ENCODE results near the gene FKBP11.

The FKBP11 gene

DNA sequence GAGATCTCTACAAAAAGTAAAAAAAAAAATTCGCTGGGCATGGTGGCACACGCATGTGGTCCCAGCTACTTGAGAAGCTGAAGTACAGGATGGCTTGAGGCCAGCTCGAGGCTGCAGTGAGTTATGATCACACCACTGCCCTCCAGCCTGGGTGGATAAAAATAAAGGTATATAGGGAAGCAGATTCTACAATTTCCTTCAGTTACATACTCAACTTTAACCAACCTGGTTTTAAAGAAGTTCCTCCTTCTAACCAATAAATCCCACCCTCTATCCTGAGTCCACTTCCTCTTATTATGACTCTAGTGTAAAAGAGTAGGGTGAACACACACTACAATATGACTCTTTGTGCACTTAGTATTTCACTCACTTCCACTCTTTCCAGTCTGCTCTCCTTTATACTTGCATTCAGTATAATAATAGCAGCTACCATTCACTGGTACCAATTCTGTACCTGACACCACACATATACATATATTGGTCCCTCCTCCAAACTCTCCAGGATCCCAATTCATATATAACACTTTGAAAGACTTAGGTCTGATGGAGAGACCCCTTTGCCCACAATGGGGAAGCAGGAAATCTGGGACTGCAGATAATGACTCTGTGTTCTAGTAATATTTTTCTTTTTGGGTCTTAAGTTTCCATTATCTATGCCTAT lies 29.7 kb upstream of the FKBP11 start:
- no peak for TF ChIP-seq CTCF (IDR thresholded peaks at IDR 0.05; ENCODE audit: low read depth, low read length)
- H3K4me3 ChIP-seq (ENCODE audit: low read depth, low read length), result no peak overlapping the region

GRCh38 chr12:48954061-48954460 lies 28.8 kb upstream of the FKBP11 start:
- H3K4me3 ChIP-seq (ENCODE audit: low read depth, low read length), result no peak overlapping the region
- TF ChIP-seq CTCF (IDR thresholded peaks at IDR 0.05; ENCODE audit: low read depth, low read length), result no peak

DNA sequence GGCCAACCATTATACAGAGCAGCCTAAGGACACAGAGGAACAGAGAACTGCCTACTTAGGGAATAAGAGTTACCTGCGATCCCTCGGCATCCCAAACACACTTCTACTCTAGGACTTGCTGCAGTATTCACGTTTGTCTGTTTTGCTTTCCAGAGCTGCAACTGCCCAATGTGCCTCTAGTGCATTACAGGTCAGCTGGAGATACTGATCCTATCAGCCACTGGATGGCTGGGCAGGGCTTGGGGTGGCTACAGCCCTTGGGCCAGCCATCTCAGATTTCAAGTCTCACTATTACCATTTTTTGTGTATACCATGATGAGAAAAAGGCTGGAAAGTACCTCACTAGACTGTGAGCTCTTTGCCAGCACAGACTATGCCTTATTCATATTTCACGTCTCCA lies 27.4 kb upstream of the FKBP11 start:
- no peak for TF ChIP-seq CTCF (IDR thresholded peaks at IDR 0.05; ENCODE audit: low read depth, low read length)
- no peak overlapping the region for H3K4me3 ChIP-seq (ENCODE audit: low read depth, low read length)

GRCh38 chr12:48947727-48948126 lies 22.4 kb upstream of the FKBP11 start:
- TF ChIP-seq CTCF (IDR thresholded peaks at IDR 0.05; ENCODE audit: low read depth, low read length), result no peak

GRCh38 chr12:48946943-48947342 lies 21.7 kb upstream of the FKBP11 start:
- H3K4me3 ChIP-seq (ENCODE audit: low read depth, low read length), result no peak overlapping the region
- no peak for TF ChIP-seq CTCF (IDR thresholded peaks at IDR 0.05; ENCODE audit: low read depth, low read length)

More at GRCh38 chr12:48947727-48948126, 22.4 kb upstream of the FKBP11 start:
- H3K4me3 ChIP-seq (ENCODE audit: low read depth, low read length), result no peak overlapping the region

GRCh38 chr12:48946205-48946604 lies 20.9 kb upstream of the FKBP11 start:
- TF ChIP-seq CTCF (IDR thresholded peaks at IDR 0.05; ENCODE audit: low read depth, low read length), result no peak
- H3K4me3 ChIP-seq (ENCODE audit: low read depth, low read length), result no peak overlapping the region

GRCh38 chr12:48943221-48943620 lies 17.9 kb upstream of the FKBP11 start:
- H3K4me3 ChIP-seq (ENCODE audit: low read depth, low read length), result no peak overlapping the region
- no peak for TF ChIP-seq CTCF (IDR thresholded peaks at IDR 0.05; ENCODE audit: low read depth, low read length)

Measured in WI38 (cell line).